GM12801 (cell line): ENCODE results near the gene SMS.

ENCODE experiments used
- CTCF ChIP-seq: IDR thresholded peaks from one replicate; pipeline ENCODE4 v1.5.1; 2011; ENCODE audit warnings: control low read depth; ENCODE audit not compliant: insufficient read length; ENCODE audit errors: extremely low read depth

The SMS gene

GRCh38 chrX:21926527-21927278 lies 13.8 kb upstream of the SMS start:
- no peak for TF ChIP-seq CTCF

- no peak for TF ChIP-seq CTCF
Measured at GRCh38 chrX:21929209-21929608, 11.3 kb upstream of the SMS start.

- TF ChIP-seq CTCF = no peak
Measured at GRCh38 chrX:21930986-21931385, 9.5 kb upstream of the SMS start.

- TF ChIP-seq CTCF = no peak
Measured at GRCh38 chrX:21932292-21933002, 8.1 kb upstream of the SMS start.

GRCh38 chrX:21933077-21933476 lies 7.4 kb upstream of the SMS start:
- no peak for TF ChIP-seq CTCF

- no peak for TF ChIP-seq CTCF
Measured at GRCh38 chrX:21934414-21934813, 6.1 kb upstream of the SMS start.

GRCh38 chrX:21939906-21940305 lies 603 bp upstream of the SMS start:
- TF ChIP-seq CTCF = no peak
